Kidney epithelial cell (primary cell): ENCODE data around the gene ESPNL. TPM values are rescaled to one million over a fixed set of nuclear protein-coding genes. Genes with fewer than 3 reads are reported as not detected.
A peak's percentile ranks its signal among the peaks of the same experiment; 100 is the strongest.

Source experiments
- DNase-seq: peaks from one replicate; pipeline ENCODE4 v3.0.0-alpha.2; 2010; ENCODE audit warnings: low read depth
- H3K27me3 ChIP-seq: 2 replicates; pipeline ENCODE4 v1.6.0; 2011; ENCODE audit warnings: low read length; ENCODE audit not compliant: control insufficient read depth, insufficient read depth
- H3K36me3 ChIP-seq: 2 replicates; pipeline ENCODE4 v1.5.1; 2011; ENCODE audit warnings: low read length; ENCODE audit not compliant: control insufficient read depth, insufficient read depth
- H3K4me3 ChIP-seq: 2 replicates; pipeline ENCODE4 v1.5.1; 2011; ENCODE audit warnings: low read depth, mild to moderate bottlenecking, control low read depth, low read length
- CTCF ChIP-seq: IDR thresholded peaks from 2 replicates; pipeline ENCODE4 v1.5.1; 2011; ENCODE audit warnings: mild to moderate bottlenecking, moderate library complexity, low read length, control low read depth, inconsistent platforms; ENCODE audit not compliant: insufficient read depth, poor library complexity, severe bottlenecking
- total RNA-seq: library from RNA; depleted of rRNA; stranded (reverse); fragments of >200 nt; gene quantifications from 2 replicates; pipeline ENCODE4 v1.2.3, GENCODE V29; 2015

The ESPNL gene
- total RNA-seq, 1 donor from 2014 or later, result 3.8 TPM

GRCh38 chr2:238060542-238061314 lies 39.4 kb upstream of the ESPNL start, which contains the start of gene SCLY:
Gene SCLY, plus strand, starts transcription at chr2:238061001. Its CDS starts 54 bp downstream, at chr2:238061055.
- no peaks in the 10 kb centered on the region for H3K36me3 ChIP-seq
- no peaks in the 10 kb centered on the region for H3K27me3 ChIP-seq
- peak within 1 kb of the TSS; percentile 99 for H3K4me3 ChIP-seq
- TF ChIP-seq CTCF, result no peak
- peak; percentile 78 for DNase-seq

DNA sequence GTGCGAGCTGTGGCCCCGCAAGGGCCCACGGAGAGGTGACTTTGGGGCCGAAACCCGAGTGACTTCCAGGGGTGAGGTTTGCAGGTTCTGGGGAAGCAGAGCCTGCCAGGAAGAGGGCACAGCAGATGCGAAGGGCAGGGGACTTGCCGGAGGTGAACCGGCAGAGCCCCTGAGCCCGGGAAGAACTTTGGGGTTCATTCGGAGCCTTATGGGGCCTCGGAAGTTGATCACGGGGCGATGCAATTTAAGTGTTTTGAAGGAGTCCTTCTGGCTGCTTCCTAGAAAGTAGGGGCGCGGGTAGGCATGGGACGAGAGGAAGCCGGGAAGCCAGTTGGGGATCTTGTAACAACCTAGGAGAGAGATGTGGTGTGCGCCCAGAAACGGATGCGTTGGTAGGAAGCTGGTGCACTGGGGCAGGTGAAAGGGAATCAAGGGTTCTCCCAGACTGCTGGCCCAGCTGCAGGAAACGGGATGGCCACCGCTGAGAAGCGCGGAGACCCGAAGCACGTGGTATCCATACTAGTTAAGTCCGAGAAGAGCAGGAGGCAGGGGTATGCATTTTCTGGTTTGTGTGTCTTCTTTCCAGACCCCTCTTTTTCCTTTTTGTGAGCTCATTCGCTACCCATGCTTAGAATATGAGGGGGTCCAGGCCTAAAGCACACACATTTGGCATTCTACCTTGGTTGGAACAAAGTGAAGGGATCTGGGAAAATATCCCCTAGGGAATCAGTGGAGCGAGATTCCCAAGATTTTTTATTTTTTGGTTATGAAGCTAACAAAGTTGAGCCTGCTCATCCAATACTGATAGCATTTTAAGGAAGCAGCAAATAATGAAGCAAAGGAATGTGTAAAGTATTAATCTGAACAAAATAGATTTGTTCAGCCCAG lies 38.6 kb upstream of the ESPNL start:
- Histone ChIP-seq H3K27me3 (no peaks in the 10 kb centered on the region), H3K4me3 (peak overlapping the region; percentile 99), H3K36me3 (no peaks in the 10 kb centered on the region)
- no peak for DNase-seq
- TF ChIP-seq CTCF, result no peak

- TF ChIP-seq CTCF, result no peak
- Histone ChIP-seq H3K27me3 (no peaks in the 10 kb centered on the region), H3K4me3 (no peak overlapping the region), H3K36me3 (no peaks in the 10 kb centered on the region)
- DNase-seq, result no peak
Measured at GRCh38 chr2:238063414-238064189, 36.5 kb upstream of the ESPNL start.

- DNase-seq, result no peak
- Histone ChIP-seq H3K4me3 (no peak overlapping the region), H3K27me3 (no peaks in the 10 kb centered on the region), H3K36me3 (no peaks in the 10 kb centered on the region)
- no peak for TF ChIP-seq CTCF
Measured at GRCh38 chr2:238064376-238064775, 35.8 kb upstream of the ESPNL start.

DNA sequence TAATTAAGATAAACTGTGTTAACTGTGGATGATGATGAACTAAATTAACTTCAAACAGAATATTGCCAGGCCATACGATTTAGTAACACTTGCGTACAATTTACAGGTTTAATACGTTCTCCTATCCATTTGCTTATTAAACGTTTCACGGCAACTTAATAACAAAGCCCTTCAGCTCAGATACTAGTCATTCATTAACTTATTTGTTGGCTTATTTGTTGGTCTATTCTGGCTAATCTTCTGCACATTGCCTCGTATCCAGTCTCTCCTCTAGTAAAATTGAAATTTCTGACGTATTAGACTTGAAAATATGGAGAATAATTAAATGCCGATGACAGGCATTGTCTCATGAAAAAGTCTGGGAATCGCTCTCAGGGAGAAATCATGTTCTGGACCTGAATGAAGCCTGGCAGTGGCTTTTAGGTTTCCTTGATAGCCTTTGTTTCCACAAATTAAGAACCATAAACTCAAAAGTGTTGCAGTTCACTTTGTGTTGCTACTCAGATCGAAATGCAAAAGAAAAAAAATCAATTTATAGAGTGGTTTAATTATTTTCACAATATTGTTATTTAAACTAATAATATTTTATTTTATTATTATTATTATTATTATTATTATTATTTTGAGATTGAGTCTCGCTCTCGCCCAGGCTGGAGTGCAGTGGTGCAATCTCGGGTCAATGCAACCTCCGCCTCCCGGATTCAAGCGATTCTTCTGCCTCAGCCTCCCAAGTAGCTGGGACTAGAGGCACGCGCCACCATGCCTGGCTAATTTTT lies 34.9 kb upstream of the ESPNL start:
- DNase-seq, result no peak
- Histone ChIP-seq H3K4me3 (no peak overlapping the region), H3K27me3 (no peaks in the 10 kb centered on the region), H3K36me3 (no peaks in the 10 kb centered on the region)
- TF ChIP-seq CTCF, result no peak
